WTC11 (cell line): Measurements from ENCODE around the gene PSTK.

ENCODE experiments used
- CREB1 ChIP-seq: sonication (generic); formaldehyde crosslinking; IDR thresholded peaks from 2 replicates; pipeline ENCODE4 v1.8.0; 2023; ENCODE audit warnings: mild to moderate bottlenecking, missing genetic modification reagents
- CTCF ChIP-seq: fragments of 200-600 bp; IDR thresholded peaks from 2 replicates; pipeline ENCODE4 v1.8.0; 2022; ENCODE audit warnings: antibody characterized with exemption
- MYBL2 ChIP-seq: sonication (generic); formaldehyde crosslinking; IDR thresholded peaks from 2 replicates; pipeline ENCODE4 v1.8.1; 2023; ENCODE audit warnings: mild to moderate bottlenecking, moderate library complexity, missing genetic modification reagents
- SOX15 ChIP-seq: fragments of 250-450 bp; sonication (Bioruptor Pico); IDR thresholded peaks from 2 replicates; pipeline ENCODE4 v1.9.0; 2021; ENCODE audit warnings: mild to moderate bottlenecking
- ZNF219 ChIP-seq: sonication (generic); formaldehyde crosslinking; IDR thresholded peaks from 2 replicates; pipeline ENCODE4 v1.8.0; 2023; ENCODE audit warnings: missing genetic modification reagents, mild to moderate bottlenecking, borderline replicate concordance
- ZNF512 ChIP-seq: sonication (generic); formaldehyde crosslinking; IDR thresholded peaks from 2 replicates; pipeline ENCODE4 v1.8.1; 2022; ENCODE audit warnings: missing genetic modification reagents, borderline replicate concordance
- ZNF671 ChIP-seq: fragments of 250-450 bp; sonication (Bioruptor Pico); IDR thresholded peaks from 2 replicates; pipeline ENCODE4 v1.8.0; 2021; ENCODE audit warnings: mild to moderate bottlenecking
- TF ChIP-seq, protein P1 (sequence below): sonication (generic); formaldehyde crosslinking; IDR thresholded peaks from 2 replicates; pipeline ENCODE4 v1.8.1; 2023; ENCODE audit warnings: mild to moderate bottlenecking, missing genetic modification reagents, moderate library complexity
- TF ChIP-seq, protein P2 (sequence below): sonication (generic); formaldehyde crosslinking; IDR thresholded peaks from 2 replicates; pipeline ENCODE4 v1.8.1; 2023; ENCODE audit warnings: mild to moderate bottlenecking, moderate library complexity, missing genetic modification reagents
- TF ChIP-seq, protein P3 (sequence below): sonication (generic); formaldehyde crosslinking; IDR thresholded peaks from 2 replicates; pipeline ENCODE4 v1.8.1; 2022; ENCODE audit warnings: mild to moderate bottlenecking, moderate library complexity, missing genetic modification reagents
- TF ChIP-seq, protein P4 (sequence below): sonication (generic); formaldehyde crosslinking; IDR thresholded peaks from 2 replicates; pipeline ENCODE4 v1.8.0; 2022; ENCODE audit warnings: mild to moderate bottlenecking, missing genetic modification reagents

DNA sequence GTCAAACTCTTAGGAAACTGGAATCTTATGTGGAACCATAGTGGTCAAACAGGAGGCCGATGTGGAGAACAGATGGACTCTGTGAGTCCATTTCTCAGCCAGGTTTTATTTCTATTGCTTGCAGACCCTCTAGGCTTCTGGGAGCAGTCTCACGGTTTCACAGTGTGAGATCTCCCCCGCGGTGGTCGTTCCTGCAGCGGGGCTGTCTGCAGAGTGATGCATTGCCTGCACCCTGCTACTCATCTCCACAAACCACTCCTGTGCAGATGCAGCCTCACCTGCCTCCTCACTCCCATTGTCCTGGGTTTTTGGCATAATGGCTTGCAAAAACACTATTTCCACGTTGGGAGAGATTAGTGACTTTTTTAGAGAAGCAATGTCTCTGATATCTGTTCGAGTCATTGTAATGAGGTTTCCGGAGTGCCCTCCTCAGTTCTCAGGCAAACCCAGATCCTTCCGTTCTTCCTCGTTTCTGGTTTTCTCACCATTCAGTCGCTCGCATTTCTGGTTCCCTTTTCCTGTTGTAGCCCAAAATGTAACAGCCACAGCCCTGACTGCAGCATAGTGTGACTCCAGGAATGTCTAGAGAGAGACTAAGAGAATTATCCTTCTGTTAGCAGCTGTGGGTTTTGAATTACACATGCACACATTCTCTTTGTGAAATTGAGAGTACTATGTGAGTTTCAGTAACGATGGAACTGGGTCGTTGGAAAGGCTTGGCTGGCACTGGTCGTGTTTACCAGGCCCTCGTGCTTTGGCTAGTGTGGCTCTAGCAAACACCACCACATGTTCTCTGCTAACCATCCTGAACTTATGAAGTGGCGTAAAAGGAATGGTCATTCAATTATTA lies 58.8 kb downstream of the PSTK start:
- TF ChIP-seq, protein P1, sequence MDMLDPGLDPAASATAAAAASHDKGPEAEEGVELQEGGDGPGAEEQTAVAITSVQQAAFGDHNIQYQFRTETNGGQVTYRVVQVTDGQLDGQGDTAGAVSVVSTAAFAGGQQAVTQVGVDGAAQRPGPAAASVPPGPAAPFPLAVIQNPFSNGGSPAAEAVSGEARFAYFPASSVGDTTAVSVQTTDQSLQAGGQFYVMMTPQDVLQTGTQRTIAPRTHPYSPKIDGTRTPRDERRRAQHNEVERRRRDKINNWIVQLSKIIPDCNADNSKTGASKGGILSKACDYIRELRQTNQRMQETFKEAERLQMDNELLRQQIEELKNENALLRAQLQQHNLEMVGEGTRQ (CRISPR knock-in tag), result no peak
- TF ChIP-seq MYBL2 (CRISPR knock-in tag) (no peak), ZNF219 (CRISPR knock-in tag) (no peak), CTCF (no peak), CREB1 (CRISPR knock-in tag) (no peak), ZNF512 (no peak), SOX15 (CRISPR knock-in tag) (no peak), ZNF671 (CRISPR knock-in tag) (no peak)
- TF ChIP-seq, protein P2, sequence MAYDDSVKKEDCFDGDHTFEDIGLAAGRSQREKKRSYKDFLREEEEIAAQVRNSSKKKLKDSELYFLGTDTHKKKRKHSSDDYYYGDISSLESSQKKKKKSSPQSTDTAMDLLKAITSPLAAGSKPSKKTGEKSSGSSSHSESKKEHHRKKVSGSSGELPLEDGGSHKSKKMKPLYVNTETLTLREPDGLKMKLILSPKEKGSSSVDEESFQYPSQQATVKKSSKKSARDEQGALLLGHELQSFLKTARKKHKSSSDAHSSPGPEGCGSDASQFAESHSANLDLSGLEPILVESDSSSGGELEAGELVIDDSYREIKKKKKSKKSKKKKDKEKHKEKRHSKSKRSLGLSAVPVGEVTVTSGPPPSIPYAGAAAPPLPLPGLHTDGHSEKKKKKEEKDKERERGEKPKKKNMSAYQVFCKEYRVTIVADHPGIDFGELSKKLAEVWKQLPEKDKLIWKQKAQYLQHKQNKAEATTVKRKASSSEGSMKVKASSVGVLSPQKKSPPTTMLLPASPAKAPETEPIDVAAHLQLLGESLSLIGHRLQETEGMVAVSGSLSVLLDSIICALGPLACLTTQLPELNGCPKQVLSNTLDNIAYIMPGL (CRISPR knock-in tag), result no peak
- TF ChIP-seq, protein P3, sequence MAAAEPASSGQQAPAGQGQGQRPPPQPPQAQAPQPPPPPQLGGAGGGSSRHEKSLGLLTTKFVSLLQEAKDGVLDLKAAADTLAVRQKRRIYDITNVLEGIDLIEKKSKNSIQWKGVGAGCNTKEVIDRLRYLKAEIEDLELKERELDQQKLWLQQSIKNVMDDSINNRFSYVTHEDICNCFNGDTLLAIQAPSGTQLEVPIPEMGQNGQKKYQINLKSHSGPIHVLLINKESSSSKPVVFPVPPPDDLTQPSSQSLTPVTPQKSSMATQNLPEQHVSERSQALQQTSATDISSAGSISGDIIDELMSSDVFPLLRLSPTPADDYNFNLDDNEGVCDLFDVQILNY (CRISPR knock-in tag), result no peak
- TF ChIP-seq, protein P4, sequence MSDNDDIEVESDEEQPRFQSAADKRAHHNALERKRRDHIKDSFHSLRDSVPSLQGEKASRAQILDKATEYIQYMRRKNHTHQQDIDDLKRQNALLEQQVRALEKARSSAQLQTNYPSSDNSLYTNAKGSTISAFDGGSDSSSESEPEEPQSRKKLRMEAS (CRISPR knock-in tag), result no peak
